B cell (primary cell): Measurements from ENCODE around the gene CCDC38. TPM values are rescaled to one million over a fixed set of nuclear protein-coding genes. Genes with fewer than 3 reads are reported as not detected.

Experiments
- ATAC-seq: fragments of 200-7000 bp; cut with Tn5 transposase; one replicate; pipeline ENCODE4 v1.10.0; 2021; ENCODE audit warnings: low read depth, mild to moderate bottlenecking, moderate number of reproducible peaks, moderate library complexity
- CTCF ChIA-PET: fragments of 350-600 bp; sonication (Branson Sonifier 250); formaldehyde crosslinking; loops from one replicate; lab custom pipeline; 2021; ENCODE audit warnings: antibody characterized with exemption, inconsistent platforms; lab: Charles Lee
- POLR2A ChIA-PET: fragments of 350-600 bp; sonication (Branson Sonifier 250); formaldehyde crosslinking; loops from one replicate; lab custom pipeline; 2021; ENCODE audit warnings: antibody characterized with exemption; lab: Charles Lee
- DNase-seq: peaks from one replicate; pipeline ENCODE4 v3.0.0; 2013
- H2AFZ ChIP-seq: 2 replicates; pipeline ENCODE4 v1.6.1; 2012; ENCODE audit warnings: mild to moderate bottlenecking, low read depth, low read length; ENCODE audit not compliant: insufficient read depth, poor library complexity, severe bottlenecking
- H3K27ac ChIP-seq, 2 donors: 1 replicate in 1 of 2; 2 replicates in 1 of 2; pipeline ENCODE4 v1.5.1; 2012 to 2013; ENCODE audit warnings: low read length in 2 of 2, mild to moderate bottlenecking in 2 of 2, moderate library complexity in 1 of 2
- H3K27me3 ChIP-seq, 4 experiments: fragments of 200-600 bp in 1 of 4; sonication (generic) in 1 of 4; replicated peaks in 1 of 4; 1 replicate in 2 of 4; 2 replicates in 2 of 4; pipeline versions ENCODE4 v1.6.1 to v1.7.0; 2013 to 2016; ENCODE audit warnings: low read length in 3 of 4, mild to moderate bottlenecking in 2 of 4, mixed read lengths in 1 of 4, moderate library complexity in 1 of 4; ENCODE audit not compliant: insufficient read depth in 4 of 4, control insufficient read depth in 3 of 4; ENCODE audit errors: control extremely low read depth in 1 of 4
- H3K36me3 ChIP-seq, 2 experiments: replicated peaks in 1 of 2; 1 replicate in 1 of 2; 2 replicates in 1 of 2; pipeline versions ENCODE4 v1.6.1 to v1.7.1; 2013; ENCODE audit warnings: low read length in 1 of 2; ENCODE audit not compliant: insufficient read depth in 2 of 2, control insufficient read depth in 1 of 2; ENCODE audit errors: control extremely low read depth in 1 of 2, extremely low read depth in 1 of 2
- H3K4me1 ChIP-seq, 2 donors: fragments of 200-600 bp in 1 of 2; sonication (generic) in 1 of 2; 1 replicate in 1 of 2; 2 replicates in 1 of 2; pipeline versions ENCODE4 v1.5.1 to v1.6.1; 2013 to 2017; ENCODE audit warnings: low read length in 2 of 2; ENCODE audit not compliant: control insufficient read depth in 2 of 2, insufficient read depth in 2 of 2
- H3K4me2 ChIP-seq: replicated peaks from 2 replicates; pipeline ENCODE3; 2012; ENCODE audit warnings: mild to moderate bottlenecking, low read depth, low read length; ENCODE audit not compliant: poor library complexity, severe bottlenecking
- H3K4me3 ChIP-seq, 5 experiments: fragments of 200-600 bp in 1 of 5; sonication (generic) in 1 of 5; 1 replicate in 3 of 5; 2 replicates in 2 of 5; pipeline versions ENCODE4 v1.5.1 to v1.7.0; 2011 to 2016; ENCODE audit warnings: low read length in 4 of 5, mild to moderate bottlenecking in 4 of 5, low read depth in 2 of 5, control low read depth in 1 of 5, moderate library complexity in 1 of 5; ENCODE audit not compliant: insufficient read depth in 1 of 5; ENCODE audit errors: control extremely low read depth in 1 of 5, extremely low read depth in 1 of 5
- H3K79me2 ChIP-seq: fragments of 200-600 bp; sonication (generic); one replicate; pipeline ENCODE4 v1.6.0; 2016; ENCODE audit warnings: low read length; ENCODE audit not compliant: control insufficient read depth, insufficient read depth
- H3K9ac ChIP-seq: fragments of 200-600 bp; sonication (generic); 2 replicates; pipeline ENCODE4 v1.6.1; 2017; ENCODE audit warnings: mild to moderate bottlenecking, low read length, moderate library complexity
- H3K9me3 ChIP-seq, 3 donors: one replicate each; pipeline versions ENCODE4 v1.6.1 to v1.7.1; 2013; ENCODE audit warnings: low read length in 2 of 3; ENCODE audit not compliant: control insufficient read depth in 2 of 3, insufficient read depth in 1 of 3; ENCODE audit errors: control extremely low read depth in 1 of 3
- H4K20me1 ChIP-seq: 2 replicates; pipeline ENCODE4 v1.6.0; 2012; ENCODE audit warnings: mild to moderate bottlenecking, low read length; ENCODE audit not compliant: insufficient read depth, control insufficient read depth, poor library complexity, severe bottlenecking
- H3K27ac Mint-ChIP-seq: one replicate; pipeline ENCODE4 v1.8.0; 2021; ENCODE audit warnings: mixed read lengths
- H3K27me3 Mint-ChIP-seq: one replicate; pipeline ENCODE4 v1.8.0; 2021; ENCODE audit warnings: mixed read lengths
- H3K4me1 Mint-ChIP-seq: one replicate; pipeline ENCODE4 v1.8.0; 2021; ENCODE audit warnings: mixed read lengths
- H3K4me3 Mint-ChIP-seq: one replicate; pipeline ENCODE4 v1.8.0; 2021; ENCODE audit warnings: mixed read lengths
- H3K9me3 Mint-ChIP-seq: one replicate; pipeline ENCODE4 v1.8.0; 2022; ENCODE audit warnings: mixed read lengths; ENCODE audit not compliant: insufficient read depth
- CTCF ChIP-seq: fragments of 200-600 bp; IDR thresholded peaks from one replicate; pipeline ENCODE4 v1.8.0; 2022; ENCODE audit warnings: antibody characterized with exemption, mild to moderate bottlenecking
- EZH2 ChIP-seq: IDR thresholded peaks from 2 replicates; pipeline ENCODE4 v1.6.1; 2012; ENCODE audit warnings: borderline replicate concordance, low read depth, mild to moderate bottlenecking, moderate library complexity, low read length; ENCODE audit not compliant: insufficient read depth, poor library complexity, severe bottlenecking
- WGBS: methylation state at CpG from one replicate; pipeline ENCODE4 v1.1.5; 2013; ENCODE audit warnings: missing lambda C conversion rate; ENCODE audit not compliant: insufficient coverage; 5-methylcytosine and 5-hydroxymethylcytosine counted together
- intact Hi-C: fragments of 100-400 bp; cut with micrococcal nuclease; formaldehyde crosslinking; loops from one replicate; pipeline ENCODE4 v1.10.0; 2022
- polyA plus RNA-seq: library from polyadenylated mRNA; depleted of rRNA; stranded (reverse); fragments of >200 nt; gene quantifications from 2 replicates; pipeline ENCODE4 v1.2.3, GENCODE V29; 2012
- total RNA-seq, 2 donors: library from RNA; stranded (reverse); fragments of 120-200 nt in 1 of 2; gene quantifications; 1 replicate in 1 of 2; 2 replicates in 1 of 2; pipeline versions ENCODE4 v1.2.3 to v1.2.4, GENCODE V29; 2013 to 2022

CCDC38 gene
- total and polyA plus RNA-seq, 2 donors (not counting 1 experiment from before 2014, with no cell fraction given), result 1.3 TPM; not detected in 1

- no peak overlapping the region for H2AFZ ChIP-seq
- ChIA-PET POLR2A (no interaction called here), CTCF (interaction anchor here (1.6 kb wide), 1 partner anchor 42 kb away, joined by 4 read pairs; no protein-coding TSS in a partner anchor)
- H3K79me2 ChIP-seq, result no peaks in the 10 kb centered on the region
- no peaks in the 10 kb centered on the region for H3K9me3 ChIP-seq
- H3K4me1 ChIP-seq, result no peaks in the 10 kb centered on the region
- no peak overlapping the region for H3K4me2 ChIP-seq
- 95% methylated on average over 27 of the region's 27 CpGs for WGBS
- ATAC-seq, result no peak
- H3K36me3 ChIP-seq, result no peaks in the 10 kb centered on the region
- no peak overlapping the region for H3K4me3 ChIP-seq
- no peak overlapping the region for H3K4me3 Mint-ChIP-seq
- intact Hi-C loops, result no loop called here
- peaks cover 16% of the 10 kb centered on the region for H3K27me3 Mint-ChIP-seq
- DNase-seq, result no peak
- peaks cover 0 to 4% (median 0%) of the 10 kb centered on the region in 4 experiments for H3K27me3 ChIP-seq
- no peaks in the 10 kb centered on the region for H4K20me1 ChIP-seq
- no peak for TF ChIP-seq CTCF
- no peak for TF ChIP-seq EZH2
- no peak overlapping the region for H3K9ac ChIP-seq
- H3K27ac Mint-ChIP-seq, result no peak overlapping the region
- no peak overlapping the region for H3K27ac ChIP-seq
- no peaks in the 10 kb centered on the region for H3K9me3 Mint-ChIP-seq
- no peaks in the 10 kb centered on the region for H3K4me1 Mint-ChIP-seq
These were observed 14.2 kb upstream of the CCDC38 start for GRCh38 chr12:95956557-95957145.

DNA sequence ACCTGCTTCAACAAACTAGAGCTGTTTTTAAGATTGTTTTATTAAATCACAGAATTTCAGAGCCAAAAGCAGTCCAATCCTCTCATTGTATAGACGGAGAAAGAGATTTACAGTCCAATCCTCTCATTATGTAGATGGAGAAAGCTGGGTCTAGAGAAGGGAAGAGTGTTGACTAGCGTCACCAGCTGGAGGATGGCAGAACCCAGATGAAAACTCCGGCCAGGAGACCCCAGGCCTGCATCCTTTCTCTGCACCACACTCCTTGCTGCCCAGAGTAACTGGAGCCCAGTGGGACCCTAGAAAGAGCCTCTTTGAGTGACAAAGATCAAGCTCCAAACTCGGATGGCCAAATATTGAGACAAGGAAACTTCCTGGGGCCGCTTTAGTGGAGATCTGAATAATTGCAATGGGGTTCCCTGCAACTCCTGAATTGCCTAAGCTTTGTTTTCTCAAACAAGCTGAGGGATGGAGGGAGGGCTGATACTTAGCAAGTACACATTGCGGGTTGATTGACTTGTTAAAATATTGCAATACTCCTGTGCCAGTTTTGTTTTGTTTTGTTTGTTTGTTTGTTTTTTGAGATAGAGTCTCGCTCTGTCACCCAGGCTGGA is 13.2 kb upstream of the CCDC38 start:
- Histone ChIP-seq H3K4me3 (no peak overlapping the region), H3K4me1 (no peaks in the 10 kb centered on the region), H2AFZ (no peak overlapping the region), H3K79me2 (no peaks in the 10 kb centered on the region), H4K20me1 (no peaks in the 10 kb centered on the region), H3K9ac (no peak overlapping the region), H3K36me3 (no peaks in the 10 kb centered on the region), H3K4me2 (no peak overlapping the region), H3K9me3 (no peaks in the 10 kb centered on the region), H3K27ac (no peak overlapping the region), H3K27me3 (peaks cover 0 to 4% (median 0%) of the 10 kb centered on the region in 4 experiments)
- no peak overlapping the region for H3K27ac Mint-ChIP-seq
- ATAC-seq (no peak), DNase-seq (no peak)
- TF ChIP-seq CTCF (no peak), EZH2 (no peak)
- ChIA-PET CTCF (no interaction called here), POLR2A (no interaction called here)
- intact Hi-C loops, result no loop called here
- WGBS, result 86% methylated on average over 5 of the region's 7 CpGs
- H3K27me3 Mint-ChIP-seq, result peaks cover 15% of the 10 kb centered on the region
- H3K4me3 Mint-ChIP-seq, result no peak overlapping the region
- no peaks in the 10 kb centered on the region for H3K9me3 Mint-ChIP-seq
- no peaks in the 10 kb centered on the region for H3K4me1 Mint-ChIP-seq
